ENCODE results near the gene PRELP. TPM values are rescaled to one million over a fixed set of nuclear protein-coding genes. Genes with fewer than 3 reads are reported as not detected.

PRELP gene
- total and polyA plus RNA-seq, 4 donors = 0.09 to 5.8 (median 3.6) TPM

- no peaks in the 10 kb centered on the region for H3K4me1 ChIP-seq (ENCODE audit: control insufficient read depth in 4 of 4, insufficient read depth in 4 of 4, low read length in 3 of 4)
- H3K36me3 ChIP-seq (ENCODE audit: control insufficient read depth in 4 of 4, insufficient read depth in 3 of 4, low read depth in 1 of 4, low read length in 3 of 4) = no peaks in the 10 kb centered on the region
- no peak for TF ChIP-seq REST (IDR thresholded peaks at IDR 0.05)
- no peak for TF ChIP-seq MAX (IDR thresholded peaks at IDR 0.05)
- TF ChIP-seq YY1 (IDR thresholded peaks at IDR 0.05) = no peak
- no peak for TF ChIP-seq CTCF (IDR thresholded peaks at IDR 0.05; ENCODE audit: low read depth, low read length, missing input control)
- no peak for TF ChIP-seq EGR1 (IDR thresholded peaks at IDR 0.05; ENCODE audit: low read depth in 2 of 2)
- TF ChIP-seq HNF4A (conservative IDR thresholded peaks at IDR 0.05) = no peak
- no peak for TF ChIP-seq HNF4G (IDR thresholded peaks at IDR 0.05)
- TF ChIP-seq NR2F2 (IDR thresholded peaks at IDR 0.05) = no peak
- TF ChIP-seq FOXA2 (IDR thresholded peaks at IDR 0.05) = no peak
- no peak for TF ChIP-seq TAF1 (conservative IDR thresholded peaks at IDR 0.05)
- TF ChIP-seq RAD21 (IDR thresholded peaks at IDR 0.05) = no peak
- no peak for TF ChIP-seq RXRA (IDR thresholded peaks at IDR 0.05)
- TF ChIP-seq SP1 (IDR thresholded peaks at IDR 0.05) = no peak
- no peak for TF ChIP-seq GABPA (IDR thresholded peaks at IDR 0.05 in 1 of 2, conservative IDR thresholded peaks at IDR 0.05 in 1 of 2)
- TF ChIP-seq ATF3 (IDR thresholded peaks at IDR 0.05) = no peak
- no peak for TF ChIP-seq ZBTB33 (IDR thresholded peaks at IDR 0.05)
- TF ChIP-seq JUND (IDR thresholded peaks at IDR 0.05) = no peak
- TF ChIP-seq FOXA1 (IDR thresholded peaks at IDR 0.05) = no peak
- no peak overlapping the region for H3K27ac ChIP-seq (ENCODE audit: low read depth in 1 of 2, low read length in 2 of 2)
- H3K9me3 ChIP-seq (ENCODE audit: control insufficient read depth in 4 of 4, low read length in 3 of 4) = no peaks in the 10 kb centered on the region
- H3K9ac ChIP-seq (ENCODE audit: low read depth in 1 of 2, low read length in 2 of 2) = no peak overlapping the region
- H3K4me3 ChIP-seq (ENCODE audit: low read depth in 1 of 3, low read length in 3 of 3) = no peak overlapping the region
- no peaks in the 10 kb centered on the region for H3K27me3 ChIP-seq (ENCODE audit: control insufficient read depth in 4 of 4, insufficient read depth in 4 of 4, low read length in 3 of 4)
- DNase-seq (ENCODE audit: low spot score) = no peak
Observed at GRCh38 chr1:203527013-203527412, 51.4 kb downstream of the PRELP start.

Measured in liver (tissue), 9 donors.